Prostate gland (tissue), 2 donors: ENCODE data around the gene MGRN1. TPM values are rescaled to one million over a fixed set of nuclear protein-coding genes. Genes with fewer than 3 reads are reported as not detected.
A peak's percentile ranks its signal among the peaks of the same experiment; 100 is the strongest.

Experiments
- DNase-seq: peaks from one replicate; pipeline ENCODE4 v3.0.0-alpha.2; 2019; ENCODE audit warnings: low spot score
- H3K27ac ChIP-seq, 2 donors: fragments of 200-600 bp; sonication (generic); 2 replicates each; pipeline ENCODE4 v1.5.1; 2017 to 2019
- H3K27me3 ChIP-seq: fragments of 200-600 bp; sonication (generic); replicated peaks from 2 replicates; pipeline ENCODE4 v1.5.1; 2019; ENCODE audit not compliant: insufficient read depth
- H3K36me3 ChIP-seq, 2 donors: fragments of 200-600 bp; sonication (generic); 1 replicate in 1 of 2; 2 replicates in 1 of 2; pipeline versions ENCODE4 v1.5.1 to v1.8.1; 2017 to 2019
- H3K4me1 ChIP-seq: fragments of 200-600 bp; sonication (generic); replicated peaks from 2 replicates; pipeline ENCODE4 v1.5.1; 2019
- H3K4me3 ChIP-seq, 2 donors: fragments of 200-600 bp; sonication (generic); 2 replicates each; pipeline ENCODE4 v1.5.1; 2017 to 2019
- H3K9me3 ChIP-seq: fragments of 200-600 bp; sonication (generic); 2 replicates; pipeline ENCODE4 v1.5.1; 2017
- CTCF ChIP-seq, 4 experiments: fragments of 200-600 bp in 2 of 4; fragments of 450-650 bp in 2 of 4; sonication (generic) in 2 of 4; IDR thresholded peaks; 1 replicate in 3 of 4; 2 replicates in 1 of 4; pipeline ENCODE4 v1.5.1; 2016 to 2019; ENCODE audit warnings: antibody characterized with exemption in 4 of 4, mild to moderate bottlenecking in 2 of 4, moderate library complexity in 2 of 4
- POLR2A ChIP-seq: fragments of 450-650 bp; IDR thresholded peaks from one replicate; pipeline ENCODE4 v1.6.1; 2016; ENCODE audit warnings: antibody characterized with exemption, mild to moderate bottlenecking
- POLR2AphosphoS5 ChIP-seq: sonication (generic); formaldehyde crosslinking; IDR thresholded peaks from one replicate; pipeline ENCODE4 v1.6.1; 2017; ENCODE audit warnings: antibody characterized with exemption
- WGBS: methylation state at CpG from one replicate; pipeline ENCODE4 v1.1.5; 2018; 5-methylcytosine and 5-hydroxymethylcytosine counted together
- intact Hi-C: fragments of 100-400 bp; cut with DNase I; formaldehyde crosslinking; loops from one replicate; pipeline ENCODE4 v1.14.2; 2022
- total RNA-seq, 2 donors: library from RNA; depleted of rRNA; stranded (reverse); fragments of >200 nt; gene quantifications; one replicate each; pipeline ENCODE4 v1.1.0, GENCODE V29; 2016

The MGRN1 gene
- total RNA-seq, 2 donors from 2014 or later, result 59.6 to 101 TPM

- intact Hi-C loops, result no loop called here
These were observed 77.3 kb downstream of the MGRN1 start for GRCh38 chr16:4701791-4702465.

GRCh38 chr16:4702466-4702808 is 77.8 kb downstream of the MGRN1 start:
- intact Hi-C loops, result no loop called here
- Histone ChIP-seq H3K9me3 (no peaks in the 10 kb centered on the region), H3K27me3 (no peaks in the 10 kb centered on the region), H3K4me3 (no peak overlapping the region), H3K4me1 (no peaks in the 10 kb centered on the region), H3K27ac (no peak overlapping the region), H3K36me3 (peaks cover 7 to 14% of the 10 kb centered on the region in 2 donors)
- no peak for DNase-seq
- no peak for TF ChIP-seq CTCF (IDR thresholded peaks at IDR 0.05)
- no peak for TF ChIP-seq POLR2AphosphoS5
- TF ChIP-seq POLR2A, result no peak
- WGBS, result 74% methylated on average over 7 of the region's 7 CpGs

More at GRCh38 chr16:4701791-4702465, 77.3 kb downstream of the MGRN1 start:
- Histone ChIP-seq H3K4me3 (no peak overlapping the region), H3K4me1 (no peaks in the 10 kb centered on the region), H3K27me3 (no peaks in the 10 kb centered on the region), H3K9me3 (no peaks in the 10 kb centered on the region), H3K36me3 (peaks cover 7 to 14% of the 10 kb centered on the region in 2 donors), H3K27ac (peak overlapping the region in 1 of 2 donors; percentile 19)
- TF ChIP-seq POLR2A (no peak), POLR2AphosphoS5 (no peak), CTCF (IDR thresholded peaks at IDR 0.05) (no peak)
- DNase-seq, result no peak
- 71% methylated on average over 17 of the region's 17 CpGs for WGBS

- H3K4me1 ChIP-seq, result no peaks in the 10 kb centered on the region
- no peak overlapping the region for H3K27ac ChIP-seq
- H3K9me3 ChIP-seq, result no peaks in the 10 kb centered on the region
- intact Hi-C loops, result no loop called here
- TF ChIP-seq POLR2A (no peak), POLR2AphosphoS5 (no peak), CTCF (IDR thresholded peaks at IDR 0.05) (no peak)
- H3K27me3 ChIP-seq, result no peaks in the 10 kb centered on the region
- H3K36me3 ChIP-seq, result peaks cover 3 to 10% of the 10 kb centered on the region in 2 donors
- no peak overlapping the region for H3K4me3 ChIP-seq
- DNase-seq, result no peak
- whole genome bisulfite sequencing, result 75% methylated on average over 7 of the region's 7 CpGs
These were observed 79.3 kb downstream of the MGRN1 start for GRCh38 chr16:4703906-4704305.

GRCh38 chr16:4704491-4704890 is 79.9 kb downstream of the MGRN1 start:
- Histone ChIP-seq H3K4me1 (no peaks in the 10 kb centered on the region), H3K4me3 (no peak overlapping the region), H3K27ac (no peak overlapping the region), H3K9me3 (no peaks in the 10 kb centered on the region), H3K27me3 (no peaks in the 10 kb centered on the region), H3K36me3 (peaks cover 3 to 10% of the 10 kb centered on the region in 2 donors)
- no peak for TF ChIP-seq CTCF (IDR thresholded peaks at IDR 0.05)
- TF ChIP-seq POLR2AphosphoS5, result no peak
- 74% methylated on average over 8 of the region's 8 CpGs for WGBS
- intact Hi-C loops, result no loop called here
- no peak for DNase-seq

- intact Hi-C loops, result no loop called here
- peaks cover 0 to 10% of the 10 kb centered on the region in 2 donors for H3K36me3 ChIP-seq
These were observed 80.3 kb downstream of the MGRN1 start for GRCh38 chr16:4704913-4705312.

More at GRCh38 chr16:4704913-4705312, 80.3 kb downstream of the MGRN1 start:
- no peak for TF ChIP-seq POLR2A
- TF ChIP-seq POLR2AphosphoS5, result no peak
- TF ChIP-seq CTCF (IDR thresholded peaks at IDR 0.05), result no peak
- 92% methylated on average over 14 of the region's 14 CpGs for WGBS
- no peak for DNase-seq
- Histone ChIP-seq H3K27me3 (no peaks in the 10 kb centered on the region), H3K27ac (no peak overlapping the region), H3K4me3 (no peak overlapping the region), H3K9me3 (no peaks in the 10 kb centered on the region), H3K4me1 (no peaks in the 10 kb centered on the region)
